Right cardiac atrium (tissue), 5 donors: ENCODE data around the gene TEAD1. TPM values are rescaled to one million over a fixed set of nuclear protein-coding genes. Genes with fewer than 3 reads are reported as not detected.

Experiments
- ATAC-seq, 2 donors: fragments of 200-7000 bp; cut with Tn5 transposase; one replicate each; pipeline versions ENCODE4 v1.8.0 to v1.9.1; 2020; ENCODE audit warnings: moderate library complexity in 2 of 2, mild to moderate bottlenecking in 1 of 2
- DNase-seq, 3 donors: peaks; one replicate each; pipeline ENCODE4 v3.0.0-alpha.2; 2020
- H3K27ac ChIP-seq: one replicate; pipeline ENCODE4 v1.5.1; 2013; ENCODE audit warnings: mild to moderate bottlenecking, low read length, control low read depth, moderate library complexity
- H3K27me3 ChIP-seq: one replicate; pipeline ENCODE4 v1.6.1; 2013; ENCODE audit not compliant: control insufficient read depth, insufficient read depth
- H3K4me1 ChIP-seq: one replicate; pipeline ENCODE4 v1.6.1; 2013; ENCODE audit warnings: low read length; ENCODE audit not compliant: control insufficient read depth, insufficient read depth
- H3K4me3 ChIP-seq: one replicate; pipeline ENCODE4 v1.5.1; 2013; ENCODE audit warnings: low read length, control low read depth
- H3K9me3 ChIP-seq: one replicate; pipeline ENCODE4 v1.6.1; 2013; ENCODE audit warnings: low read length; ENCODE audit not compliant: control insufficient read depth
- WGBS: extraction: QIAGEN DNeasy Blood & Tissue Kit; methylation state at CpG from one replicate; pipeline ENCODE4 v1.1.7; 2013; 5-methylcytosine and 5-hydroxymethylcytosine counted together
- intact Hi-C, 4 donors: fragments of 100-400 bp; cut with DNase I; formaldehyde crosslinking; loops; one replicate each; pipeline versions ENCODE4 v1.11.0 to v1.14.0; 2022 to 2023
- polyA plus RNA-seq: library from polyadenylated mRNA; stranded (reverse); fragments of 200-250 nt; gene quantifications from one replicate; pipeline ENCODE4 v1.2.3, GENCODE V29; 2013
- total RNA-seq, 4 donors: library from RNA; stranded (reverse); fragmentation: NEBNext Ultra II Directional; extraction: Animal tissue kit (Norgen Biotek cat#: 25700); gene quantifications; one replicate each; pipeline ENCODE4 v1.2.1, GENCODE V29; 2021
- donor health status: healthy with polysubstance abuse.
- donor health status: DM: no; HTN: yes; CAD: no.
- donor health status: DM: no; HTN: no; CAD: no.
- donor health status: DM: no; HTN: yes; CAD: no; lungs with severe emphysema.
- donor health status: DM: yes; HTN: yes; CAD: no.

Gene TEAD1
- total and polyA plus RNA-seq, 5 donors = 19.7 to 105 (median 96.5) TPM

- DNase-seq (no peak), ATAC-seq (no peak)
- Histone ChIP-seq H3K9me3 (no peaks in the 10 kb centered on the region), H3K4me1 (peaks cover 9% of the 10 kb centered on the region), H3K27ac (no peak overlapping the region), H3K4me3 (no peak overlapping the region), H3K27me3 (no peaks in the 10 kb centered on the region)
- intact Hi-C loops = no loop called here
- 44% methylated on average over 1 of the region's 1 CpG for WGBS
Measured at GRCh38 chr11:12741671-12742216, 67.5 kb downstream of the TEAD1 start.

DNA sequence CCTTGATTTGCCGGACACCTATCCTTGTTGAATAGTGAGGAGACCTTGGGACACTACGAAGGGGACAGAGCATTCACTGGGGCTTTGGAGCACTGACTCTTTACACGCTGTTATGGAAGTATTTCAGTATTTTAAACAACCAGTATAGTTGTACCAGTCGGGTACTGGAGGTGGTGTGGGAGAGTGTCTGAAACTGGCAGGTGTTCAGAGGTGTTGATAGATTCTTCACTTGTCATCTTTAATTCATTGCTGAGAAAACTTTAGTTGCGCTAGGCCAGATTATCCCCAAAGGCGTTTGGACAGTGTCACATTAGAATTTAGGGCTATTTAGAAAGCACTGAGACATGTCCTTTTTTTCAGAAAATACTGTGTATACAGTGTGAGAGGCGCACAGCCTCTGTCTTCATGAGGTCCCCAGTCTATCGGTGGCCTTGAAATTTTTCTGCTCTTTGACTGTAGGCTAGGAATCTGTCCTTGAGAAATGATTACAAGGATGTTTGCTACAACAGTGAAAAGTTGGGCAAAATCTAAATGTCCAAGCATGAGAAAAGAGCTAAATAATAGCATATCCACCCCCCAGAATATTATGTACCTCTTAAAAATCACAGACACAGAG lies 69.7 kb downstream of the TEAD1 start:
- ATAC-seq = no peak
- WGBS = 68% methylated on average over 8 of the region's 8 CpGs

DNA sequence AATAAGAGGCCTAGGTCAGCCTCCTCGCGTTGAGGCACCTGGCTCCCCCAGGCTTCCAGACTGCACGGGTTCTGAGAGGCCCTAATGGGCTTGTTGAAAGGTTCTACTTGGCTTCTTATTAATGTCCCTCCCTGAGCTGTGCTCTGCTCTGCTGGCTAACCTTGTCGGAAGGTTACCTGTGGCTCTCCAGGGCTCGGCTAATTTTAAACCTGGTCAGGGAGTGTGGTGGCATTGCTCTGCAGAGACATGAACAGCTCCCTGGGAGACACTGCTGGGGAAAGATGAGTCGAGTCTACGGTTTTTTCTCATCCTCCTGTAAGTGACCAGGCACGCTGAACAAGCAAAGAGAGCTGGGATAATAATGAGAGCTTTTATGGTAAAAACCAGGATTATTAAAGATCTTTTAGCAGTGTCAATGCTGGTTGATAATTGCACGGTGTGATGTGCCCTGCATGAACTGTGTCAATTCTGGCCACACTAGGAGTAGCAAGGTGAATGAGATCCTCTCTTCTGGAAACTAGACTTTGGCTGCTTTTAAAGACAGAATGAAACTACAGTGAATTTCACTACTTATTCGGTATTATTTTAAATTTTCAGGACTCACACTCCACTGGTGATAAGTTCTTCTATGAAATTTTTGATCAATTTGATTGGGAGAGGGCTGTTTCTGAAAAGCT lies 70.7 kb downstream of the TEAD1 start:
- H3K9me3 ChIP-seq = no peaks in the 10 kb centered on the region
- ATAC-seq (peak; percentile 80 to 86), DNase-seq (peak in 2 of 3 donors; percentile 59 to 63)
- H3K4me1 ChIP-seq = peaks cover 10% of the 10 kb centered on the region
- intact Hi-C loops = no loop called here
- peak overlapping the region; percentile 88 for H3K27ac ChIP-seq
- no peaks in the 10 kb centered on the region for H3K27me3 ChIP-seq
- no peak overlapping the region for H3K4me3 ChIP-seq
- 63% methylated on average over 10 of the region's 10 CpGs for WGBS

More for the DNA sequence above, 69.7 kb downstream of the TEAD1 start:
- intact Hi-C loops = no loop called here
- Histone ChIP-seq H3K9me3 (no peaks in the 10 kb centered on the region), H3K27me3 (no peaks in the 10 kb centered on the region), H3K27ac (peak overlapping the region; percentile 72), H3K4me1 (peaks cover 7% of the 10 kb centered on the region), H3K4me3 (no peak overlapping the region)
- DNase-seq = no peak

DNA sequence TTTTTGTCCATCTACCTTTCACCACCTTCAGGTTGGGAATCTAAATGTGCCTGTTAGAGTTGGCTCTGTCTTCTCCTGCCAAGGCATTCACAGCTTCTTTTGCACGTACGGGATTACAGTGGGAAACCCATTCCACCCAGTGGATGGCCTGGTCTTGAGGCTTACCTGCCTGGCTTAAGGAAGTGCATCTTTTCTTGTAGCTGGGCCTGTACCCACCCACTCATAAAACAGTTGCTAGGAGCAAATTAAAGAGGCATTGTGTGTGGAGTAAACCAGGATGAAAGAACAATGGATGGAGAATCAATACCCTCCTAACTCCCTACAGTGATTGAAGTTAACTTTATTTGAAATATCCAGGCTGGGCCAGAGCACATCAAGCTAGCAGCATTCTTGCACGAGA lies 71.6 kb downstream of the TEAD1 start:
- H3K4me3 ChIP-seq = no peak overlapping the region
- H3K4me1 ChIP-seq = peaks cover 14% of the 10 kb centered on the region
- H3K27ac ChIP-seq = peak overlapping the region; percentile 94

GRCh38 chr11:12746593-12747097 lies 72.4 kb downstream of the TEAD1 start:
- H3K4me1 ChIP-seq = peaks cover 17% of the 10 kb centered on the region
- DNase-seq (peak; percentile 75 to 91 (median 90)), ATAC-seq (peak; percentile 84 to 86)
- no peaks in the 10 kb centered on the region for H3K27me3 ChIP-seq
- intact Hi-C loops = no loop called here
- H3K27ac ChIP-seq = no peak overlapping the region
- no peaks in the 10 kb centered on the region for H3K9me3 ChIP-seq
- WGBS = 38% methylated on average over 6 of the region's 6 CpGs
- no peak overlapping the region for H3K4me3 ChIP-seq

More for the DNA sequence above, 71.6 kb downstream of the TEAD1 start:
- ATAC-seq (no peak), DNase-seq (no peak)
- intact Hi-C loops = no loop called here
- Histone ChIP-seq H3K9me3 (no peaks in the 10 kb centered on the region), H3K27me3 (no peaks in the 10 kb centered on the region)
- WGBS = 61% methylated on average over 3 of the region's 3 CpGs

GRCh38 chr11:12748561-12748960 lies 74.3 kb downstream of the TEAD1 start:
- intact Hi-C loops = no loop called here
- no peak for ATAC-seq
- peaks cover 13% of the 10 kb centered on the region for H3K4me1 ChIP-seq
- H3K9me3 ChIP-seq = no peaks in the 10 kb centered on the region
- no peak overlapping the region for H3K4me3 ChIP-seq
- 76% methylated on average over 7 of the region's 7 CpGs for WGBS
- DNase-seq = no peak
- H3K27ac ChIP-seq = no peak overlapping the region
- no peaks in the 10 kb centered on the region for H3K27me3 ChIP-seq

DNA sequence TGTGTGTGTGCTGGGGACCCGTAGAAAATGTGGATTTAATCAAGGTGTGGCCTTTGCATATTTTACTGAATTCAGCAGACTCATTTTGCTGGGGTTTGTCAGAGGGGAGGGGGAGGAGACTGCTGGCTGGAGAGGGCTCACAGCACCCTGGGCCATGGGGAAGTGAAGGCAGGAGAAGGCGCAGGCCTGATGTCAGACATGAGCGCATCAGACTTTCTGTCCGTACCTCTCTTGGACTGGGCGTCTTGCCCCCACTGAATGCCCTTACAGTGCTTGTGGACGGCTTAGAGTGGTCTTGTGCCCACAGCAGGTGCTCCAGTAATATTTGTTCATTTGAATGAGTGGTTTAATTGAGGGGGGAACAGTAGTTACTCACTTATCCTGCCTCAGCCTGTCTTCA lies 75.2 kb downstream of the TEAD1 start:
- H3K27me3 ChIP-seq = no peaks in the 10 kb centered on the region
- 92% methylated on average over 6 of the region's 6 CpGs for WGBS
- no peaks in the 10 kb centered on the region for H3K9me3 ChIP-seq
- H3K4me3 ChIP-seq = no peak overlapping the region
- intact Hi-C loops = no loop called here
- peaks cover 13% of the 10 kb centered on the region for H3K4me1 ChIP-seq
- H3K27ac ChIP-seq = no peak overlapping the region
- ATAC-seq = no peak
- no peak for DNase-seq

DNA sequence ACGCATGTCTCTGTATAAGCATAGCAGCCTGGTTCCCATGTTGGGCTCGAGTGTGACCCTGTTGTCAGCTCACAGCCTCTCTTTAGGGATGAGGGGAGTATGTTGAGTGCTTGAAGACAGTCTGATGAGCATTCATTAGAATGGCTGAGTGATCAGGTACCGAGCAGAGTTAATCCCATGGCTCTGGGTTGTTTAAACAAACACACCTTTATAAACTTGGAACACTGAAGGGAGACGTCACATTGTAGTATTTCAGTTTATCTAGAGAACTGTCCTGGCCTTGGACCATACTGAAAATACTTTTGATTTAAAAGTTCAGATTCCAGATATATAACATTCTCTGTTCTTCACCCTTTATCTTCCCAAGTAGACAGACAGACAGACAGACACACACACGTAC lies 76.0 kb downstream of the TEAD1 start:
- intact Hi-C loops = no loop called here
- Histone ChIP-seq H3K9me3 (no peaks in the 10 kb centered on the region), H3K4me3 (no peak overlapping the region), H3K4me1 (peaks cover 16% of the 10 kb centered on the region), H3K27me3 (no peaks in the 10 kb centered on the region), H3K27ac (no peak overlapping the region)
- no peak for ATAC-seq
- DNase-seq = no peak
- 82% methylated on average over 5 of the region's 5 CpGs for WGBS

GRCh38 chr11:12752868-12753524 lies 78.8 kb downstream of the TEAD1 start:
- Histone ChIP-seq H3K4me3 (no peak overlapping the region), H3K4me1 (peaks cover 18% of the 10 kb centered on the region), H3K27ac (no peak overlapping the region), H3K9me3 (no peaks in the 10 kb centered on the region), H3K27me3 (no peaks in the 10 kb centered on the region)
- DNase-seq (no peak), ATAC-seq (no peak)
- WGBS = 98% methylated on average over 8 of the region's 8 CpGs
- intact Hi-C loops = no loop called here

DNA sequence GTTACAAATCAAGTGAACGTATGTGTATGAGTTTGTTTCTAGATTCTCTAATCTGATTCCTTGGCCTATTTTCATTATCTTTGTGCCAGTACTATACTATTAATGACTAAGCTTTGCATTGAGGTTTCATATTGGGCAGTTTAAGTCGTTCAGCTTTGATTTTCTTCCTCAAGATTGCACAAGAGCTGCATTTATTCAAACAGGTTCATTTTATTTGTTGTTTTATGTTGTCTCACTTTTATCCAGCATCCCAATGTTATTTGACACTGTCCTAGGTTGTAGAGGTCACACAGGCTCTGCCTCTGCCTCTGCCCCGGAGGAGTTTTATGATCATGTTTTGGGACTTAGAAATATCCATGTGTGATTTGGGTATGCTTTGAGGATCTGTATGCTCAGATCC lies 79.8 kb downstream of the TEAD1 start:
- H3K27ac ChIP-seq = no peak overlapping the region
- peaks cover 18% of the 10 kb centered on the region for H3K4me1 ChIP-seq
- intact Hi-C loops = no loop called here
- H3K4me3 ChIP-seq = no peak overlapping the region
- no peaks in the 10 kb centered on the region for H3K9me3 ChIP-seq
- no peak for DNase-seq
- no peaks in the 10 kb centered on the region for H3K27me3 ChIP-seq
- no peak for ATAC-seq
- 80% methylated on average over 3 of the region's 3 CpGs for WGBS
